H9 (cell line): ENCODE measurements around the gene CHTF8. TPM values are rescaled to one million over a fixed set of nuclear protein-coding genes. Genes with fewer than 3 reads are reported as not detected.

ENCODE experiments used
- DNase-seq: peaks from one replicate; pipeline ENCODE4 v3.0.0-alpha.2; 2017
- H2AFZ ChIP-seq: one replicate; pipeline ENCODE4 v1.6.1; 2013; ENCODE audit warnings: mild to moderate bottlenecking, low read length, control low read depth, moderate library complexity
- H2AK5ac ChIP-seq: 2 replicates; pipeline ENCODE4 v1.6.1; 2013; ENCODE audit warnings: low read length, control low read depth, mixed read lengths; ENCODE audit not compliant: insufficient read length
- H2BK120ac ChIP-seq: one replicate; pipeline ENCODE4 v1.6.1; 2013; ENCODE audit warnings: low read depth, mild to moderate bottlenecking, low read length, control low read depth, inconsistent platforms; ENCODE audit not compliant: poor library complexity, severe bottlenecking
- H2BK12ac ChIP-seq: 2 replicates; pipeline ENCODE4 v1.6.1; 2013; ENCODE audit warnings: low read length, control low read depth, mixed read lengths, low read depth; ENCODE audit not compliant: insufficient read length
- H2BK15ac ChIP-seq: 2 replicates; pipeline ENCODE4 v1.6.1; 2013; ENCODE audit warnings: low read depth, low read length, control low read depth
- H2BK20ac ChIP-seq: one replicate; pipeline ENCODE4 v1.6.1; 2013; ENCODE audit warnings: low read depth, mild to moderate bottlenecking, low read length, control low read depth, inconsistent platforms; ENCODE audit not compliant: poor library complexity, severe bottlenecking
- H2BK5ac ChIP-seq: 2 replicates; pipeline ENCODE4 v1.6.1; 2013; ENCODE audit warnings: low read length, control low read depth, mixed read lengths; ENCODE audit not compliant: insufficient read length
- H3K14ac ChIP-seq: 2 replicates; pipeline ENCODE4 v1.6.1; 2013; ENCODE audit warnings: low read length, control low read depth; ENCODE audit not compliant: insufficient read depth
- H3K18ac ChIP-seq: 2 replicates; pipeline ENCODE4 v1.6.1; 2013; ENCODE audit warnings: low read depth, mild to moderate bottlenecking, mixed read lengths, low read length, control low read depth; ENCODE audit not compliant: insufficient read length
- H3K23ac ChIP-seq: 2 replicates; pipeline ENCODE4 v1.6.1; 2013; ENCODE audit warnings: low read length, control low read depth, mixed read lengths, low read depth; ENCODE audit not compliant: insufficient read length
- H3K23me2 ChIP-seq: 2 replicates; pipeline ENCODE4 v1.6.1; 2013; ENCODE audit warnings: low read depth, mild to moderate bottlenecking, mixed read lengths, low read length, control low read depth; ENCODE audit not compliant: insufficient read length, poor library complexity, severe bottlenecking
- H3K27ac ChIP-seq: 2 replicates; pipeline ENCODE4 v1.5.1; 2013; ENCODE audit warnings: low read length, control low read depth, mixed read lengths, low read depth; ENCODE audit not compliant: insufficient read length
- H3K27me3 ChIP-seq: 2 replicates; pipeline ENCODE4 v1.6.1; 2013; ENCODE audit warnings: low read length, control low read depth, inconsistent platforms; ENCODE audit not compliant: insufficient read depth
- H3K4ac ChIP-seq: 2 replicates; pipeline ENCODE4 v1.6.1; 2013; ENCODE audit warnings: low read depth, mild to moderate bottlenecking, control low read depth, inconsistent platforms, low read length, moderate library complexity
- H3K4me1 ChIP-seq: 2 replicates; pipeline ENCODE4 v1.6.1; 2013; ENCODE audit warnings: low read length, control low read depth, inconsistent platforms; ENCODE audit not compliant: insufficient read depth
- H3K4me2 ChIP-seq: 2 replicates; pipeline ENCODE4 v1.6.1; 2013; ENCODE audit warnings: low read length, control low read depth, mixed read lengths; ENCODE audit not compliant: insufficient read length, insufficient read depth
- H3K56ac ChIP-seq: 2 replicates; pipeline ENCODE4 v1.6.1; 2013; ENCODE audit warnings: low read depth, mild to moderate bottlenecking, mixed read lengths, low read length, control low read depth; ENCODE audit not compliant: insufficient read length
- H3K79me1 ChIP-seq: 2 replicates; pipeline ENCODE4 v1.6.1; 2013; ENCODE audit warnings: low read depth, mild to moderate bottlenecking, moderate library complexity, low read length, control low read depth, inconsistent platforms; ENCODE audit not compliant: insufficient read depth, poor library complexity, severe bottlenecking
- H3K79me2 ChIP-seq: 2 replicates; pipeline ENCODE4 v1.6.1; 2013; ENCODE audit warnings: low read length, control low read depth, inconsistent platforms; ENCODE audit not compliant: insufficient read depth
- H3K9ac ChIP-seq: 2 replicates; pipeline ENCODE4 v1.6.1; 2013; ENCODE audit warnings: low read length, control low read depth, mixed read lengths; ENCODE audit not compliant: insufficient read length; ENCODE audit errors: extremely low read depth
- H3K9me3 ChIP-seq: one replicate; pipeline ENCODE4 v1.6.1; 2013; ENCODE audit warnings: low read depth, low read length, inconsistent platforms; ENCODE audit not compliant: control insufficient read depth
- H3T11ph ChIP-seq: one replicate; pipeline ENCODE4 v1.6.1; 2013; ENCODE audit warnings: mild to moderate bottlenecking, low read length, control low read depth, inconsistent platforms
- H4K20me1 ChIP-seq: one replicate; pipeline ENCODE4 v1.6.1; 2013; ENCODE audit not compliant: control insufficient read depth, insufficient read length, insufficient read depth
- H4K5ac ChIP-seq: 2 replicates; pipeline ENCODE4 v1.6.1; 2013; ENCODE audit warnings: low read depth, mild to moderate bottlenecking, mixed read lengths, low read length, control low read depth; ENCODE audit not compliant: insufficient read length
- H4K8ac ChIP-seq: replicated peaks from 2 replicates; pipeline ENCODE4 v1.6.1; 2013; ENCODE audit warnings: low read length, control low read depth, mixed read lengths, low read depth; ENCODE audit not compliant: insufficient read length
- H4K91ac ChIP-seq: 2 replicates; pipeline ENCODE4 v1.6.1; 2013; ENCODE audit warnings: low read depth, mild to moderate bottlenecking, moderate library complexity, mixed read lengths, low read length, control low read depth; ENCODE audit not compliant: insufficient read length
- H3K27ac Mint-ChIP-seq, 3 experiments: 2 replicates in 2 of 3; 3 replicates in 1 of 3; pipeline ENCODE4 v1.8.0; 2020 to 2021; ENCODE audit warnings: mixed read lengths in 3 of 3, mild to moderate bottlenecking in 1 of 3, moderate library complexity in 1 of 3
- H3K27me3 Mint-ChIP-seq: 2 replicates; pipeline ENCODE4 v1.8.0; 2021; ENCODE audit warnings: low read depth, mild to moderate bottlenecking, moderate library complexity, mixed read lengths
- H3K36me3 Mint-ChIP-seq, 3 experiments: 2 replicates in 2 of 3; 3 replicates in 1 of 3; pipeline ENCODE4 v1.8.0; 2020 to 2021; ENCODE audit warnings: low read depth in 3 of 3, mixed read lengths in 3 of 3; ENCODE audit not compliant: insufficient read depth in 1 of 3
- H3K4me1 Mint-ChIP-seq, 2 experiments: 2 replicates each; pipeline ENCODE4 v1.8.0; 2020; ENCODE audit warnings: mixed read lengths in 2 of 2
- H3K4me3 Mint-ChIP-seq, 2 experiments: 2 replicates in 1 of 2; 3 replicates in 1 of 2; pipeline ENCODE4 v1.8.0; 2020 to 2021; ENCODE audit warnings: mild to moderate bottlenecking in 2 of 2, mixed read lengths in 2 of 2, moderate library complexity in 1 of 2
- H3K9me3 Mint-ChIP-seq, 2 experiments: 2 replicates in 1 of 2; 3 replicates in 1 of 2; pipeline ENCODE4 v1.8.0; 2020; ENCODE audit warnings: mild to moderate bottlenecking in 2 of 2, mixed read lengths in 2 of 2, moderate library complexity in 1 of 2
- CTCF ChIP-seq: fragments of 200-600 bp; sonication (generic); conservative IDR thresholded peaks from 3 replicates; pipeline ENCODE4 v1.8.0; 2021; ENCODE audit warnings: antibody characterized with exemption, mild to moderate bottlenecking
- WGBS: extraction: QIAGEN DNeasy Blood & Tissue Kit; methylation state at CpG from one replicate; pipeline ENCODE4 v1.1.7; 2013; ENCODE audit warnings: missing lambda C conversion rate, low lambda C conversion rate, mixed read lengths; ENCODE audit not compliant: insufficient read length; ENCODE audit errors: extremely low coverage; 5-methylcytosine and 5-hydroxymethylcytosine counted together
- total RNA-seq: library from RNA; stranded (reverse); gene quantifications from 2 replicates; pipeline ENCODE4 v1.2.1, GENCODE V29; 2021

CHTF8 gene
- total RNA-seq, 1 experiment from 2014 or later, result 168 TPM

GRCh38 chr16:69113216-69113615 lies 19.2 kb downstream of the CHTF8 start:
- WGBS, result no CpG with 5 or more reads among the region's 7 CpGs
- Histone ChIP-seq H2BK12ac (no peak overlapping the region), H2BK120ac (no peak overlapping the region), H2BK5ac (no peak overlapping the region), H3K4me1 (peaks cover 7% of the 10 kb centered on the region; the same call in 1 of the 2 replicates), H3K14ac (no peak overlapping the region), H2AK5ac (no peak overlapping the region), H4K20me1 (no peaks in the 10 kb centered on the region), H3K23me2 (peaks cover 2% of the 10 kb centered on the region), H3K23ac (no peak overlapping the region), H3K27ac (no peak overlapping the region), H3K27me3 (no peaks in the 10 kb centered on the region), H3K79me2 (peaks cover 8% of the 10 kb centered on the region; the same call in 1 of the 2 replicates), H3K9me3 (no peaks in the 10 kb centered on the region), H2BK15ac (no peak overlapping the region), H3K79me1 (no peaks in the 10 kb centered on the region), H4K8ac (no peak overlapping the region), H3K9ac (no peak overlapping the region), H2AFZ (no peak overlapping the region), H3K56ac (no peak overlapping the region), H3K4me2 (no peak overlapping the region), H4K5ac (no peak overlapping the region), H3K4ac (no peak overlapping the region), H4K91ac (no peak overlapping the region), H3T11ph (no peak overlapping the region), H2BK20ac (no peak overlapping the region), H3K18ac (no peak overlapping the region)
- TF ChIP-seq CTCF, result no peak
- Mint-ChIP-seq H3K36me3 (peaks cover 69 to 91% (median 81%) of the 10 kb centered on the region in 3 experiments), H3K4me1 (peaks cover 17 to 27% of the 10 kb centered on the region in 2 experiments), H3K27ac (peak overlapping the region in 1 of 3 experiments; percentile 88; a peak in 2 of 7 replicates), H3K9me3 (no peaks in the 10 kb centered on the region; a peak in 1 of 5 replicates), H3K4me3 (no peak overlapping the region), H3K27me3 (no peaks in the 10 kb centered on the region)
- DNase-seq, result no peak
